Astrocyte of the cerebellum (primary cell): ENCODE data around the gene GRIN2A.

Experiments
- DNase-seq: peaks from one replicate; pipeline ENCODE4 v3.0.0-alpha.2; 2011; ENCODE audit warnings: low read depth
- H3K4me3 ChIP-seq: 2 replicates; pipeline ENCODE4 v1.5.1; 2011; ENCODE audit warnings: mild to moderate bottlenecking, low read depth, low read length, moderate library complexity
- CTCF ChIP-seq: IDR thresholded peaks from 2 replicates; pipeline ENCODE4 v1.5.1; 2012; ENCODE audit warnings: low read length, low read depth, moderate library complexity, mild to moderate bottlenecking; ENCODE audit errors: missing control alignments
- in situ Hi-C: cut with HindIII; loops from 2 replicates; pipeline ENCODE4 v1.10.0; 2017; ENCODE audit warnings: low sequenced_read_pairs

The GRIN2A gene

DNA sequence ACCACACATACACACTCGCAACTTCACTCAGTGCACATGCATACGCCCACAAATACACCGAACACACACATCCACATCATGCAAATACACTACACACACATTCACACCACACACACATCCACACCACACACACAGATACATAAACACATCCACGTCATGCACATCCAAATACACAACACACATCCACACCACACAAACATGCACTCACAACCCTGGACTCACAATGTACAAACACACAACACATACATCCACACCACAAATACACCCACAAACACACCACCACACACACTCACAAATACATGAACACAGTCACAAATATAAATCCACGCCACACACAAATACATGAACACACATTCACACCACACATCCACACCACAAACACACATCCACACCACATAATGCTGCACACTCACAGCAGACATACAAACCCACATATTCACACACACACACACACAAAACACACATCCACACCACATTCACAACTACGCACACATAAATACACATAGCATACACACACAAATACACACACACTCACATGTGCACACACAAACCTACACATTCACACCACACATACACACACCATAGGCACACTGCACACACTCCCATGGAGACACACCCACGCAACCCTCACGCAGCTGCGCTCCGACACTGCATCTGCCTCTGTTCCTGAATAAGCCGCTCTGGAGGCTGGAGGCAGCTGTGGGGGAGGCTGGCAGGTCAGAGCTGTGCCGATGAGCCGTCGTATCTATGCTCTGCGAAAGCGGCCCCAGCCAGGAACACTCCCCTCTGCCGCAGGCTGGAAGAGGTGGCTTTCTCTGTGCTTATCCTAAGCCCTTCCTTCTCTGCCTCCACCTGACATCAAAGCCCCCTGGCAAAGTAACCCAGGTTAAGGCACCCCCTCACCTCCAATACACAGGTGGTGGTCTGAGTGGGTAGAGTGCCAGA lies 141.8 kb downstream of the GRIN2A start:
- no peak overlapping the region for H3K4me3 ChIP-seq
- DNase-seq = no peak
- in situ Hi-C loops = no loop called here
- TF ChIP-seq CTCF = no peak

GRCh38 chr16:10039220-10040096 lies 142.8 kb downstream of the GRIN2A start:
- TF ChIP-seq CTCF = peak; percentile 22
- DNase-seq = no peak
- H3K4me3 ChIP-seq = peak overlapping the region; percentile 25
- in situ Hi-C loops = no loop called here

DNA sequence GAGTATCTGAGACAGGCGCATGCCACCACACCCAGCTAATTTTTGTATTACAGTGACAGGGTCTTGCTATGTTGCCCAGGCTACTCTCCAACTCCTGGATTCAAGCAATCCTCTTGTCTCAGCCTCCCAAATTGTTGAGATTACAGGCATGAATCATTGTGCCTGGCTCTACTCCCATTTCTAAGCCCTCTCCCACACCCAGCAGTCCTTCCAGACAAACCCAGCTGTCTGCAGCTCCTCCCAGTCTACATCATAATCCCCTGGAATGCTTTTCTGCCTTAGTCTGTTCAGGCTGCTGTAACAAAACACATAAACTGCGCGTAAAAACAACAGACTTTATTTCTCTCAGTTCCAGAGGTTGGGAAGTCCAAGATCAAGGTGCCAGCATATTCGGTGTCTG lies 144.5 kb downstream of the GRIN2A start:
- no peak for TF ChIP-seq CTCF
- no peak for DNase-seq
- in situ Hi-C loops = no loop called here
- no peak overlapping the region for H3K4me3 ChIP-seq

GRCh38 chr16:10036956-10037355 lies 145.3 kb downstream of the GRIN2A start:
- DNase-seq = no peak
- H3K4me3 ChIP-seq = no peak overlapping the region
- in situ Hi-C loops = no loop called here
- no peak for TF ChIP-seq CTCF

DNA sequence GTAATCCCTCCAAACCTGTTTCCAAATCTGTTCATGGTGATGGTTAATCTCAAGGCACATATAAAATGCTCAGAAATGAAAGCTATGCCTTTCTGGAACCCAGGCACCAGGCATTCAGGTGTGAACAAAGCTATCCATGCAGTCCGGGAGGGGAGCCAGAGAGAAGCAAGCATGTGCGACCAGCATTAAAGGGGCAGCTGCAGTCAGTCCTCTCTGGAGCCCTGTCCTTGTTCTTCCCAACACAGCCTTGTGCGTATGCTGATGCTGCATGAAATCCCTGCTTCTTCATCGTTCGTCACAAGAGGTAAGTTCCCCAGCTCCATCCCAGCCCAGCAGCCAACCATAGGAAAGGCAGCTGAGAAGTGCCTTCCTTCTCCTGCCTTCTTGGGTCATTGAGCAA lies 148.7 kb downstream of the GRIN2A start:
- TF ChIP-seq CTCF = no peak
- in situ Hi-C loops = no loop called here
- no peak overlapping the region for H3K4me3 ChIP-seq
- no peak for DNase-seq

DNA sequence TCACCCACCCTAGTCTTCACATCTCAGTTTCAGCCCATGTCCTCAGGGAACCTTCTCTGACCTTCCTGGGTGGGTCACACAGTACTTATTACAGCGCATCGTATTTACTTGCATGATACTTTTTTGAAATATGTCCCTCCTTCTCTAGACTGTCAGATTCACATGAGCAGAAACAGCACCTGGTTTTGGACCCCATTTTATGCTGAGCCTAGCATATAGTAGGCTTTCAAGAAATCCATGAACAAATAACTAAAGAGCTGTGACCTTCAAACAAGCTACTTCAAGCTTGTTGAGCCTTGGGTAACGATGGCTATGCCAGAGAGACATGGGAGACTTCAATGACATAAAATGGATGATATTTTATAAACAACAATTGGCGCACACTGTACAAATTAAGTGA lies 150.3 kb downstream of the GRIN2A start:
- no peak for DNase-seq
- in situ Hi-C loops = no loop called here
- no peak overlapping the region for H3K4me3 ChIP-seq
- no peak for TF ChIP-seq CTCF
